Activated T-helper 17 cell treated with anti-CD3 and anti-CD28 coated beads, Interleukin-2, amount 50 U/mL, for 72 hours (primary cell): ENCODE results near the gene NR0B2. TPM values are rescaled to one million over a fixed set of nuclear protein-coding genes. Genes with fewer than 3 reads are reported as not detected.
"Not testable (repeated sequence)": the region's sequence is repeated elsewhere in the genome, so short reads cannot be mapped to it uniquely, and the experiment has no call there.

Experiments used
- ATAC-seq: fragments of 150-1000 bp; cut with Tn5 transposase; replicated peaks from 2 replicates; pipeline ENCODE4 v1.10.0; 2021; ENCODE audit warnings: mild to moderate bottlenecking, moderate library complexity
- H3K27ac Mint-ChIP-seq: one replicate; pipeline ENCODE4 v1.8.0; 2022; ENCODE audit warnings: mixed read lengths
- H3K27me3 Mint-ChIP-seq: one replicate; pipeline ENCODE4 v1.8.0; 2022; ENCODE audit warnings: mixed read lengths
- H3K36me3 Mint-ChIP-seq: one replicate; pipeline ENCODE4 v1.8.0; 2022; ENCODE audit warnings: low read depth, mild to moderate bottlenecking, mixed read lengths
- H3K4me1 Mint-ChIP-seq: one replicate; pipeline ENCODE4 v1.8.0; 2022; ENCODE audit warnings: mixed read lengths
- H3K4me3 Mint-ChIP-seq: one replicate; pipeline ENCODE4 v1.8.0; 2022; ENCODE audit warnings: mild to moderate bottlenecking, mixed read lengths
- H3K9me3 Mint-ChIP-seq: one replicate; pipeline ENCODE4 v1.8.0; 2022; ENCODE audit warnings: mixed read lengths
- total RNA-seq, 2 donors: library from RNA; stranded (reverse); gene quantifications; one replicate each; pipeline ENCODE4 v1.2.3, GENCODE V29; 2022

The NR0B2 gene
- total RNA-seq, 2 donors from 2014 or later = not detected

GRCh38 chr1:26888231-26888630 lies 25.5 kb downstream of the NR0B2 start:
- Mint-ChIP-seq H3K27ac (peak overlapping the region; percentile 98), H3K9me3 (no peaks in the 10 kb centered on the region), H3K27me3 (no peaks in the 10 kb centered on the region), H3K36me3 (peaks cover 87% of the 10 kb centered on the region), H3K4me3 (peak overlapping the region; percentile 99), H3K4me1 (peaks cover 19% of the 10 kb centered on the region)
- no peak for ATAC-seq

- no peak overlapping the region for H3K4me3 Mint-ChIP-seq
Measured at GRCh38 chr1:26887125-26887524, 26.6 kb downstream of the NR0B2 start.

GRCh38 chr1:26882696-26883463 lies 30.9 kb downstream of the NR0B2 start:
- Mint-ChIP-seq H3K4me3 (no peak overlapping the region), H3K36me3 (peaks cover 96% of the 10 kb centered on the region), H3K27me3 (no peaks in the 10 kb centered on the region), H3K4me1 (peaks cover 12% of the 10 kb centered on the region), H3K9me3 (no peaks in the 10 kb centered on the region), H3K27ac (no peak overlapping the region)
- no peak for ATAC-seq

More at GRCh38 chr1:26887125-26887524, 26.6 kb downstream of the NR0B2 start:
- H3K27me3 Mint-ChIP-seq = no peaks in the 10 kb centered on the region
- no peak for ATAC-seq
- peaks cover 26% of the 10 kb centered on the region for H3K4me1 Mint-ChIP-seq
- no peak overlapping the region for H3K27ac Mint-ChIP-seq
- no peaks in the 10 kb centered on the region for H3K9me3 Mint-ChIP-seq
- H3K36me3 Mint-ChIP-seq = peaks cover 87% of the 10 kb centered on the region

- not testable (repeated sequence) for H3K9me3 Mint-ChIP-seq, ATAC-seq, H3K27me3 Mint-ChIP-seq, H3K4me3 Mint-ChIP-seq, H3K27ac Mint-ChIP-seq
- Mint-ChIP-seq H3K4me1 (peaks cover 12% of the 10 kb centered on the region), H3K36me3 (peaks cover 94% of the 10 kb centered on the region)
Measured at GRCh38 chr1:26881611-26882010, 32.2 kb downstream of the NR0B2 start.

- no peak overlapping the region for H3K4me3 Mint-ChIP-seq
- no peaks in the 10 kb centered on the region for H3K27me3 Mint-ChIP-seq
- no peak overlapping the region for H3K27ac Mint-ChIP-seq
Measured at GRCh38 chr1:26879793-26880192, 34.0 kb downstream of the NR0B2 start.

GRCh38 chr1:26877326-26877725 lies 36.4 kb downstream of the NR0B2 start:
- no peaks in the 10 kb centered on the region for H3K27me3 Mint-ChIP-seq
- no peak overlapping the region for H3K27ac Mint-ChIP-seq
- ATAC-seq = no peak
- no peak overlapping the region for H3K4me3 Mint-ChIP-seq
- no peaks in the 10 kb centered on the region for H3K4me1 Mint-ChIP-seq
- no peaks in the 10 kb centered on the region for H3K9me3 Mint-ChIP-seq
- H3K36me3 Mint-ChIP-seq = peaks cover 66% of the 10 kb centered on the region

More at GRCh38 chr1:26879793-26880192, 34.0 kb downstream of the NR0B2 start:
- ATAC-seq = no peak
- peaks cover 8% of the 10 kb centered on the region for H3K4me1 Mint-ChIP-seq
- H3K9me3 Mint-ChIP-seq = no peaks in the 10 kb centered on the region
- peaks cover 91% of the 10 kb centered on the region for H3K36me3 Mint-ChIP-seq

GRCh38 chr1:26874896-26875295 lies 38.9 kb downstream of the NR0B2 start:
- Mint-ChIP-seq H3K27me3 (no peaks in the 10 kb centered on the region), H3K27ac (no peak overlapping the region), H3K4me1 (no peaks in the 10 kb centered on the region), H3K36me3 (peaks cover 42% of the 10 kb centered on the region), H3K9me3 (no peaks in the 10 kb centered on the region), H3K4me3 (no peak overlapping the region)
- ATAC-seq = no peak

GRCh38 chr1:26873097-26873496 lies 40.7 kb downstream of the NR0B2 start:
- H3K4me3 Mint-ChIP-seq, ATAC-seq, H3K27me3 Mint-ChIP-seq, H3K9me3 Mint-ChIP-seq, H3K4me1 Mint-ChIP-seq: not testable (repeated sequence)
- Mint-ChIP-seq H3K36me3 (peaks cover 28% of the 10 kb centered on the region), H3K27ac (peak overlapping the region; percentile 33)

- peak overlapping the region; percentile 78 for H3K27ac Mint-ChIP-seq
- peak overlapping the region; percentile 87 for H3K4me3 Mint-ChIP-seq
- no peaks in the 10 kb centered on the region for H3K27me3 Mint-ChIP-seq
- no peaks in the 10 kb centered on the region for H3K36me3 Mint-ChIP-seq
- no peaks in the 10 kb centered on the region for H3K9me3 Mint-ChIP-seq
- peaks cover 23% of the 10 kb centered on the region for H3K4me1 Mint-ChIP-seq
- ATAC-seq = peak; percentile 94
Measured at GRCh38 chr1:26864610-26865480, 48.9 kb downstream of the NR0B2 start.

GRCh38 chr1:26863685-26864077 lies 50.1 kb downstream of the NR0B2 start:
- H3K9me3 Mint-ChIP-seq = no peaks in the 10 kb centered on the region
- H3K27me3 Mint-ChIP-seq = no peaks in the 10 kb centered on the region
- H3K36me3 Mint-ChIP-seq = no peaks in the 10 kb centered on the region
- peak overlapping the region; percentile 87 for H3K4me3 Mint-ChIP-seq
- peaks cover 23% of the 10 kb centered on the region for H3K4me1 Mint-ChIP-seq
- H3K27ac Mint-ChIP-seq = peak overlapping the region; percentile 78
- no peak for ATAC-seq

- Mint-ChIP-seq H3K9me3 (no peaks in the 10 kb centered on the region), H3K4me3 (peak within 1 kb of the TSS; percentile 87), H3K36me3 (no peaks in the 10 kb centered on the region), H3K27me3 (no peaks in the 10 kb centered on the region), H3K4me1 (peaks cover 23% of the 10 kb centered on the region), H3K27ac (peak within 1 kb of the TSS; percentile 85)
- no peak for ATAC-seq
Measured at GRCh38 chr1:26862781-26863684, 50.7 kb downstream of the NR0B2 start, which contains the start of gene SFN. TSS of gene SFN (plus strand) at chr1:26863149. CDS start at chr1:26863213, 64 bp downstream.

- no peak for ATAC-seq
- Mint-ChIP-seq H3K36me3 (peaks cover 2% of the 10 kb centered on the region), H3K27me3 (no peaks in the 10 kb centered on the region), H3K4me1 (peaks cover 23% of the 10 kb centered on the region), H3K27ac (peak overlapping the region; percentile 85), H3K4me3 (peak overlapping the region; percentile 87), H3K9me3 (no peaks in the 10 kb centered on the region)
Measured at GRCh38 chr1:26861889-26862378, 51.8 kb downstream of the NR0B2 start.
